WI38 (cell line): Measurements from ENCODE around the gene RING1.

Source experiments
- H3K4me3 ChIP-seq: 2 replicates; pipeline ENCODE4 v1.5.1; 2011; ENCODE audit warnings: low read depth, mild to moderate bottlenecking, control low read depth, low read length
- TF ChIP-seq, protein P1 (sequence below): IDR thresholded peaks from 2 replicates; pipeline ENCODE4 v1.5.1; 2012; ENCODE audit warnings: low read depth, mild to moderate bottlenecking, control low read depth, low read length

RING1 gene

DNA sequence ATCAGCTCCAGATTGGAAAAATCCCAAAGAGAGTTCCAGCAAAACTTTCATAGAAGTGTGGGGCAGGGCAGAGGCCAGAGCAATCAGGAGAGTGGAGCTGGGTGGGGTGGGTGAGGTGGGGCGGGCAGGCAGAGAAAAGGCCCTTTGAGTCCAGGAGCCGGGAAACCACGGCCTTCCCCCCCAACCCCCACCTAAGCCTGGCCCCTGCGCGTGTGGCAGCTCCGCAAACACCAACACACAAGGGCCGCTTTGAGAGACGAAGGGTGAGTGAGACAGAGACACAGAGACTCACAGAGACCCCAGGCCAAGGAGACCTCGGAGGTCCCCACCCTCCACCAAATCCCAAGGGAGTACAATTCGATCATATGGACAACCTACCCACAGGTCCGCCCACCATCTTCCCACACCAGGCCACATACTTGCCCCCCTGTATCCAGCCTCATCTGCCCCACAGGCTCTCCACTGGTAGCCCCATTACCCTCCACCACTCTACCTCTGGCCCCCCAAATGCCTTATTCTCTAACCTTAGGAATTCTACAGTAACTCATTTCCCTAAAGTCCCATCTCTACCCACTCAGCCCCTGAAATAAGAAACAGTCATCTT is 17.7 kb upstream of the RING1 start:
- TF ChIP-seq, protein P1, sequence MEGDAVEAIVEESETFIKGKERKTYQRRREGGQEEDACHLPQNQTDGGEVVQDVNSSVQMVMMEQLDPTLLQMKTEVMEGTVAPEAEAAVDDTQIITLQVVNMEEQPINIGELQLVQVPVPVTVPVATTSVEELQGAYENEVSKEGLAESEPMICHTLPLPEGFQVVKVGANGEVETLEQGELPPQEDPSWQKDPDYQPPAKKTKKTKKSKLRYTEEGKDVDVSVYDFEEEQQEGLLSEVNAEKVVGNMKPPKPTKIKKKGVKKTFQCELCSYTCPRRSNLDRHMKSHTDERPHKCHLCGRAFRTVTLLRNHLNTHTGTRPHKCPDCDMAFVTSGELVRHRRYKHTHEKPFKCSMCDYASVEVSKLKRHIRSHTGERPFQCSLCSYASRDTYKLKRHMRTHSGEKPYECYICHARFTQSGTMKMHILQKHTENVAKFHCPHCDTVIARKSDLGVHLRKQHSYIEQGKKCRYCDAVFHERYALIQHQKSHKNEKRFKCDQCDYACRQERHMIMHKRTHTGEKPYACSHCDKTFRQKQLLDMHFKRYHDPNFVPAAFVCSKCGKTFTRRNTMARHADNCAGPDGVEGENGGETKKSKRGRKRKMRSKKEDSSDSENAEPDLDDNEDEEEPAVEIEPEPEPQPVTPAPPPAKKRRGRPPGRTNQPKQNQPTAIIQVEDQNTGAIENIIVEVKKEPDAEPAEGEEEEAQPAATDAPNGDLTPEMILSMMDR, result no peak
- H3K4me3 ChIP-seq, result no peak overlapping the region

DNA sequence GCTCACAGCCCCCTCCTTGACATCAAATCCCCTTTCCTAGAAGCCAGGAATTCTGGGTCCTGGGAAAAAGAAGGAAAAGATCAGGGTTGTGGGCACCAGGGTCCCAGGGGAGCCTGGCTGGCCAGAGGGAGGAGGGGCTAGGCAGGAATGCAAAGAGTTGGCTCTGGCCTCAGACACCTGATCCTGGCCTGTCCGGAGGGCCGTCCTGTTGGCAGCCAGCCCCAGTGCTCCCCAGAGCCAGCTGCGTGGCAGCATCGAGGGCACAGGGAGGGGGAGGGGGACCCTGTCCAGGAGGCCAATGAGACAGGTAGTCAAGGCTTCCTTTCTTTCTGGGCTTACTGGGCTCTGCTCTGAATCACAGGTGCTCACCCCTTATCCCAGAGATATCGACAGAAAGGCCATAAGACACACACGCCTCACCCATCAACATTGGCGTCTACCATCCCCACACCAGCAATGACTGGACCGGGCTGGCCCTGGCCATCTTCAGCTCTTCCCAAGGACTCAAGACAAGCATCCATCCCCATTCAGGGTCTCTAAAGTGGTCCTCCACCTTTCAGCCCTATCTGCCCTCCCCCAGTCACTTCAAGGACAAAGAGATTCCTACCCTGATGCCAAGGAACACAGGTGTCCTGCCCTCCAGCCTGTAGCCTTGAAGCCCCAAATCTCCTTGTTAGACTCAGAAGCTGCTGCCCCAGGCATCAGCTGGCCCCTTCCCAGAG is 16.8 kb upstream of the RING1 start:
- no peak overlapping the region for H3K4me3 ChIP-seq
- TF ChIP-seq, protein P1, result no peak

DNA sequence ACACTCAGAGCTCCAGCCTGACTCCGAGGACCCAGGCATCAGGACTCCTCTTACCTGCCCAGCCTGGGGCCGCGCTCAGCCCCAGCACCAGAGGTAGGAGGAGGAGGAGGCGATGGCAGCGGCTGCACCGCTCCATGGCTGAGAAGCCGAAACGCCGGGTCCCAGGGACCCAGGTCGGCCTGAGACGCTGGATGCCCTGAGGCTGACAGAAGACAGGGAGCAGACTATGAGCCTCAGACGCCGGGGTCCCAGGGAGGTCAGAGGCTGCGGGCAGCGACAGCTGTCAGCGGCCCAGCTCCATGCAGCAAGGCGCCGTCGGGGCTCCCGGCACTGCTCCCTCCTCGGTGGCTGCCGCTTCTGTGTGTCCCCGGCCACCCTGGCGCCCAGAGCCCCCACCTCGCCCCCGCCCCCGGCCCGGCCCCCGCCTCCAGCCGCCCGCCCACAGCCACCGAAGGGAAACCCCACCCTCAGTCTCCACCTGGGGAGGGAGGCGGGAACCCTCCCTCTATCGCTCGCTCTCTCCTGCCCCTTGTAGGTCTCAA is 16.1 kb upstream of the RING1 start, which contains the start of gene COL11A2:
Gene COL11A2 (minus strand): TSS at position 363 of the 542 bp plus-strand sequence. CDS start 227 bp downstream, at position 136.
- TF ChIP-seq, protein P1, result no peak
- 0 out of 2 replicates have a peak within 1 kb of the TSS, but pooled peaks have one; percentile 34 for H3K4me3 ChIP-seq

DNA sequence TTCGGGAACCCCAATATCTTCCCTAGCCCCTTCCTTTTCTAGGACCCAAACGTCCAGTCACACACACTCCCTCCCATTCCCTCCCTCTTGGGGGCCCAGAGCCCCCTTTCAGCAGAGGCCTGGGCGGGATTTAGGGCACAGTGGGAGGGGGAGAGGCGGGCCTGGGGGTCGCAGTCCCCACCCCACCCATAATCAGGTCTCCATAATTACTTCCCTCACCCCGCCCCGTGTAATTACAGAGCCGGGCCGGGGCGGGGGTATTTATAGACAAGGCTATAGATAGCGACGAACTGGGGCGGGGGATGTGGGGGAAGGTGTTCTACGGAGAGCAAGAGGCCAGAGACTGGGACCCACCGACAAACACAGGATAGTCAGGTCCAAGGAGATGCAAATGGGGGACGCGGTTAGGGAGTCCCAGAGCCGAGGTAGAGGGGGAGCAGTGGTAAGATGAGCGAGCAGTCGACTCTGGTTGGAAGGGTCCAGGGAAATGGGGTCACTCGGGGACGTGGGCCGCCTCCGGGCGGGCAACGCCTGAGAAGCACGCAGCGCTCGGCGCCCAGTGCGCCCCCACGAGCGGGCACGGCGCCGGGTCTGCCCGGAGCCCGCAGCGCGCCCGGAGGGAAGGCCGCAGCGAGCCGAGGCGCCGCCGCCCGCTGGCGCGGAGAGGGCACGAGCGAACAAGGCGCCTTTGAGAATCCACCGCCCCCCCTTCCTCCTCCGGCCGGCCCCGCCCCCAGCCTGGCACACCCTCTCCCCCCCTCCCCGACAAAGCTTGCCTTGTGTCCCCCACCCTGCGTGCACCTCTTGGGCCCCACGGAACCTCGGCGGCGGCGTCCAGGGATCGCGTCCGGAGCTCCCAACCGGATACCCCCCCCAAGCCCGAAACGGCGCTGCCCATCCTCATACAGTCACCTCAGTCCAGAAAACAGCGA is 15.4 kb upstream of the RING1 start:
- 0 out of 2 replicates have a peak overlapping the region, but pooled peaks have one; percentile 34 for H3K4me3 ChIP-seq
- TF ChIP-seq, protein P1, result no peak

DNA sequence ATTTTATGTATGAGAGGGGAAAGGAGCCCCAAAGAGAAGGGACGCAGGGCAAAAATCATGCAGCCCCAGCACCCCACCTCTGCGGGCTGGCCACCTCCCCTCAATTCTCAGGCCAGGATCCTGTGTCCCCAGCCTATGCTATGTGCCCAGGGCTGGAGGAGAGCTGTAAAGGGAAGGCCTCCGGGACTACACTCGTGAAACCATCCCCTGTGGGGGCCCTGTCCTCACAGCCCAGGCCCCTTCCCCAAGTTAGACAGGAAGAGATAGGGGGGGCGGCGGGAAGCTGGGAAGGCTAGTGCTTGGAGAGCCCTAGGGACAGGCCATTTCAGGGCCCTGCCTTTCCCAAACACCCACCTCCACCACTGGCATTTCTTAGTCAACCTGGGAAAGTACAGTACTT is 14.7 kb upstream of the RING1 start:
- no peak overlapping the region for H3K4me3 ChIP-seq
- TF ChIP-seq, protein P1, result no peak

DNA sequence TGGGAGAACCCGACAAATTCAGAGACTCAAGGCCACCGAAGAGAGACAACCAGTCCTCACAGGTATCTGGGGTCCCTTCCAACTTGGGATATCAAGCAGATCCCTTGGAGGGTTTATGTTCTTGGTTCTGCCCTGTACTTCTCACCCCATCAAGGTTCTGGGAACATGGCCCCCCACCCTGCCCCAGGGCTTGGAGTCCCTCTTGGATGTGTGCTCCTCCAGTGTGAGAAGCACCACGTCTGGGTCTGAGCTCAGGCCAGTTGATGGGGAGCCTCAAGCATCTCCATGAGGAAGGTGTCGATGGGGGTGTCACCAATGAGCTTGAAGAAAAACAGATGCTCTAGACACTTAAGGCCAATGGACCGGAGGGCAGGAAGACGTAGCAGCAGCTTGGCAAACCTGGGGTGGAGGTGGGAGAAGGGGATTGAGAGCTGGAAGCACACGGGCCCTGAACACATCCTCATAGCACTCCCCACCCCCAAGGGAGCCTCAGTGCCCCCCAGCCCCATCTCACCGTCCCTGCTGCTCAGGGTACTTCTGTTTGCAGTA is 13.8 kb upstream of the RING1 start:
- TF ChIP-seq, protein P1, result no peak
- no peak overlapping the region for H3K4me3 ChIP-seq
